Psoas muscle (tissue), 8 donors: ENCODE data around the gene ZNF804B. TPM values are rescaled to one million over a fixed set of nuclear protein-coding genes. Genes with fewer than 3 reads are reported as not detected.

ENCODE experiments used
- ATAC-seq, 4 donors: fragments of 200-7000 bp; cut with Tn5 transposase; one replicate each; pipeline ENCODE4 v1.9.1; 2020; ENCODE audit warnings: moderate library complexity in 3 of 4, mild to moderate bottlenecking in 2 of 4
- DNase-seq, 2 donors: peaks; one replicate each; pipeline ENCODE4 v3.0.0-alpha.2; 2020
- H3K27ac ChIP-seq: fragments of 200-600 bp; one replicate; pipeline ENCODE4 v1.8.0; 2022
- H3K27me3 ChIP-seq, 3 donors: fragments of 200-600 bp in 1 of 3; one replicate each; pipeline versions ENCODE4 v1.6.1 to v1.8.0; 2013 to 2022; ENCODE audit warnings: low read length in 2 of 3, mild to moderate bottlenecking in 2 of 3, moderate library complexity in 1 of 3; ENCODE audit not compliant: insufficient read depth in 3 of 3
- H3K36me3 ChIP-seq, 2 donors: fragments of 200-600 bp in 1 of 2; one replicate each; pipeline versions ENCODE4 v1.6.1 to v1.8.0; 2013 to 2022; ENCODE audit warnings: low read depth in 1 of 2, mild to moderate bottlenecking in 1 of 2, moderate library complexity in 1 of 2; ENCODE audit not compliant: insufficient read depth in 1 of 2
- H3K4me1 ChIP-seq: fragments of 200-600 bp; one replicate; pipeline ENCODE4 v1.8.0; 2022
- H3K4me3 ChIP-seq: fragments of 200-600 bp; one replicate; pipeline ENCODE4 v1.8.0; 2022; ENCODE audit warnings: mild to moderate bottlenecking
- H3K9me3 ChIP-seq: fragments of 200-600 bp; one replicate; pipeline ENCODE4 v1.8.0; 2022
- CTCF ChIP-seq: fragments of 200-600 bp; IDR thresholded peaks from one replicate; pipeline ENCODE4 v1.8.0; 2022; ENCODE audit warnings: antibody characterized with exemption
- WGBS, 3 donors: extraction: QIAGEN DNeasy Blood & Tissue Kit; methylation state at CpG; one replicate each; pipeline versions ENCODE4 v1.1.6 to v1.1.7; 2013; 5-methylcytosine and 5-hydroxymethylcytosine counted together
- intact Hi-C, 2 donors: fragments of 100-400 bp; cut with DNase I; formaldehyde crosslinking; loops; one replicate each; pipeline versions ENCODE4 v1.11.0 to v1.14.2; 2022
- polyA plus RNA-seq, 3 donors: library from polyadenylated mRNA; stranded (reverse); fragments of 200-250 nt; gene quantifications; one replicate each; pipeline ENCODE4 v1.2.3, GENCODE V29; 2013
- total RNA-seq, 4 donors: library from RNA; stranded (reverse); fragmentation: NEBNext Ultra II Directional in 2 of 4; extraction: Animal tissue kit (Norgen Biotek cat#: 25700) in 2 of 4; gene quantifications; one replicate each; pipeline versions ENCODE4 v1.2.1 to v1.2.4, GENCODE V29; 2021 to 2023
- donor health status: healthy with polysubstance abuse.
- donor health status: DM: no; HTN: no; CAD: no; lungs with moderate emphysema.
- donor health status: Bipolar disorder and iron deficiency.
- donor health status: healthy.
- donor health status: DM: yes; HTN: yes; CAD: no.
- donor health status: DM: no; HTN: no; CAD: no.
- donor health status: DM: no; HTN: no; CAD: no.
- donor health status: DM: yes; HTN: yes; CAD: no.

ZNF804B gene
- total and polyA plus RNA-seq, 7 donors = not detected

GRCh38 chr7:89073776-89074175 is 314.3 kb downstream of the ZNF804B start:
- no peaks in the 10 kb centered on the region for H3K36me3 ChIP-seq
- no peak overlapping the region for H3K27ac ChIP-seq

GRCh38 chr7:89077992-89078391 is 318.5 kb downstream of the ZNF804B start:
- Histone ChIP-seq H3K9me3 (no peaks in the 10 kb centered on the region), H3K4me1 (no peaks in the 10 kb centered on the region), H3K36me3 (no peaks in the 10 kb centered on the region), H3K4me3 (no peak overlapping the region), H3K27me3 (no peaks in the 10 kb centered on the region), H3K27ac (no peak overlapping the region)
- ATAC-seq = no peak
- no peak for DNase-seq
- WGBS, 3 donors = 86 to 92% (median 90%) methylated on average over 3 of the region's 3 CpGs
- intact Hi-C loops = no loop called here
- no peak for TF ChIP-seq CTCF

More at GRCh38 chr7:89073776-89074175, 314.3 kb downstream of the ZNF804B start:
- no peak for ATAC-seq
- Histone ChIP-seq H3K4me1 (no peaks in the 10 kb centered on the region), H3K9me3 (no peaks in the 10 kb centered on the region), H3K27me3 (no peaks in the 10 kb centered on the region), H3K4me3 (no peak overlapping the region)
- TF ChIP-seq CTCF = no peak
- no peak for DNase-seq
- intact Hi-C loops = no loop called here
- WGBS, 3 donors = 82 to 85% (median 85%) methylated on average over 2 of the region's 2 CpGs

- 86 to 96% (median 86%) methylated on average over 2 of the region's 2 CpGs for WGBS, 3 donors
- Histone ChIP-seq H3K9me3 (no peaks in the 10 kb centered on the region), H3K27ac (no peak overlapping the region), H3K27me3 (no peaks in the 10 kb centered on the region), H3K4me1 (no peaks in the 10 kb centered on the region), H3K36me3 (no peaks in the 10 kb centered on the region), H3K4me3 (no peak overlapping the region)
- intact Hi-C loops = no loop called here
- no peak for TF ChIP-seq CTCF
- ATAC-seq (no peak), DNase-seq (no peak)
These were observed 326.1 kb downstream of the ZNF804B start for GRCh38 chr7:89085580-89085979.

- H3K36me3 ChIP-seq = no peaks in the 10 kb centered on the region
- intact Hi-C loops = no loop called here
- 72 to 82% (median 78%) methylated on average over 1 of the region's 1 CpG for WGBS, 3 donors
- no peaks in the 10 kb centered on the region for H3K9me3 ChIP-seq
- ATAC-seq (no peak), DNase-seq (no peak)
- H3K4me1 ChIP-seq = no peaks in the 10 kb centered on the region
- H3K27me3 ChIP-seq = no peaks in the 10 kb centered on the region
- no peak overlapping the region for H3K4me3 ChIP-seq
- no peak for TF ChIP-seq CTCF
- H3K27ac ChIP-seq = no peak overlapping the region
These were observed 332.1 kb downstream of the ZNF804B start for GRCh38 chr7:89091550-89091949.

GRCh38 chr7:89094269-89094668 is 334.8 kb downstream of the ZNF804B start:
- no peaks in the 10 kb centered on the region for H3K36me3 ChIP-seq
- 83 to 92% (median 84%) methylated on average over 3 of the region's 3 CpGs for WGBS, 3 donors

More at GRCh38 chr7:89094269-89094668, 334.8 kb downstream of the ZNF804B start:
- intact Hi-C loops = no loop called here
- Histone ChIP-seq H3K27ac (no peak overlapping the region), H3K4me3 (no peak overlapping the region), H3K4me1 (no peaks in the 10 kb centered on the region), H3K9me3 (no peaks in the 10 kb centered on the region), H3K27me3 (no peaks in the 10 kb centered on the region)
- TF ChIP-seq CTCF = no peak
- DNase-seq = no peak
- ATAC-seq = no peak
